Measurements from ENCODE around the gene CSTPP1.
"Not testable (repeated sequence)": the region's sequence is repeated elsewhere in the genome, so short reads cannot be mapped to it uniquely, and the experiment has no call there.

CSTPP1 gene

DNA sequence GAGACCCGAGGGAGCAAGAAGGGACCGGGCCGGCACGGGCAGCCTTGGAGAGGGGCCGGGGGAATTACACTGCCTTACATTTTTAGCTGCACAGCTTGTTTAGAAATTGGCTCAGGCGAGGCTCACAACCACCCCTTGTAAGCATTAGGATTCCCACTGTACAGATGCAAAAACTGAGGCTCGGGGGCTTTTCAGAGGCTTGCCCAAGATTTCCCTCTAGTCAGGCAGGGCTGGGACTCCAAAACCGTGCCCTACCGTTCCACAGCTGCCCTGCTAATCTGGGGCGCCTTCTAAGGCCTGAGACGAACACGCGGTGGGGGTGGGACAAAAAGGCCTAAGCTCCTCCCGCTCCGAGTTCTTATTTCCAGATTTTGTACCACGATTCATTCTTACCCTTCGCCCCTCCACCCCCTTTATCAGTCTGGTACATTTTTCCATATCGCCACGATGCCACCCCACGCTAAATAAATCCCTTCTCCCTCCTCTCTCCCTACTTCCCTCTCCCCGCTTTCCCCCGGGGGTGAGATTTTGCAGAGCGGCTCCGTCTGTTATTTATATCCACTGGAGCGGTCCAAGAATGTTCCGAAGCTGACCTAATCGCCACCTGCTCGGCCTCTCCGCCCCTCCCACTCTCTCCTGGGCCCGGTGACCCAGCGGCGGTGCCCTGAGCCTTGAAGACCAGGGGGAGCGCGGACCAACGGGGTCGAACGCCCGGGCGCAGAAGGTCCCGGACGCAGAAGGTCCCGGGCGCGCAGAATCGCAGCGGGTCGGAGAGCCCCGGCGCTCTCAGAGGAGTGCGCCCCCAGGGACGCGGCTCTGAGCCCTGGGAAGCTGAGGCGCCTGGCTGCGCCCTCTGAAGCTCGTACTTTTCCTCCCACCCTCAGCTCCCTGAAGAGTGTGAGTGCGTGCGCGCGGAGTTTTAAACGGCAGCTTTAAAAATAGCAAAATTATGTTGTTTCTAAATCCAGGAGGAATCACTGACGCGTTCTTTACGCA, 250.4 kb downstream of the CSTPP1 start:
- CTCF ChIA-PET, result interaction anchor here (0.8 to 3.0 kb wide), 10 partner anchors 9 to 163 kb away, joined by 3 to 38 read pairs (median 4); partner anchors contain the start of genes ACP2, ARFGAP2 and NR1H3
- POLR2A ChIA-PET, result interaction anchor here (0.5 to 1.2 kb wide), 3 partner anchors 71 to 621 kb away, joined by 3 to 6 read pairs (median 4); partner anchors contain the start of gene NR1H3
- Histone ChIP-seq H3K4me3 (ENCODE audit: control insufficient read depth in 1 of 7, extremely low read depth in 1 of 7, insufficient read depth in 4 of 7, low read depth in 2 of 7, low read length in 6 of 7) (peak overlapping the region in 6 of 7 experiments; percentile 48 to 75 (median 62)), H3K4me1 (ENCODE audit: control extremely low read depth in 1 of 4, control insufficient read depth in 4 of 4, insufficient read depth in 4 of 4, low read length in 3 of 4) (peaks cover 0 to 27% (median 22%) of the 10 kb centered on the region in 4 experiments), H3K36me3 (ENCODE audit: control insufficient read depth in 4 of 4, insufficient read depth in 4 of 4, low read length in 3 of 4) (no peaks in the 10 kb centered on the region), H3K27me3 (replicated peaks in 2 of 5; ENCODE audit: control insufficient read depth in 4 of 5, insufficient read depth in 5 of 5, low read length in 4 of 5) (peaks cover 0 to 50% (median 15%) of the 10 kb centered on the region in 5 experiments), H3K27ac (ENCODE audit: insufficient read depth in 1 of 2, low read depth in 1 of 2, low read length in 2 of 2, poor library complexity in 1 of 2, severe bottlenecking in 2 of 2) (no peak overlapping the region), H3K9me3 (ENCODE audit: control extremely low read depth in 1 of 5, control insufficient read depth in 4 of 5, insufficient read depth in 2 of 5, low read depth in 1 of 5, low read length in 4 of 5) (no peaks in the 10 kb centered on the region)
- WGBS (ENCODE audit: insufficient coverage), result under 1% methylated on average over 41 of the region's 63 CpGs
- DNase-seq, result peak in 2 of 3 donors; percentile 68 to 72

DNA sequence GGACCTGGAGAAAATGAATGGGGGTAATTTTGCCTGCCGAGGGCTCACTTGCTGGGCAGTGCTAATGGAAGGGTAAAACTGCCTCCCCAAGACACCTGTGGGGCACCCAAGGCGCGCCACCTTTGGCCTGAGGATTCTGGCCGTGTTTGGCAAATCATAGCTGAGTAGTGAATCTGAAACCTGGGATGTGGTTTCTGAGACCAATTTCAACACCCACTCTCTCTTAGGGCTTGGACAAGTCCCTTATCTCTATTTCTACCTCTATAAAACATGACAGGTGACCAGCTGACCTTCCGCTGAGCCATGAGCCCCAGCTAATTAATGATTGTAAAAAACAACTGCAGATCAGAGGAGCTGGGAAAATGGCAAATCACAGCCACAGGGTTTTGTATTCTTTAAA, 251.2 kb downstream of the CSTPP1 start:
- Histone ChIP-seq H3K4me1 (ENCODE audit: control extremely low read depth in 1 of 4, control insufficient read depth in 4 of 4, insufficient read depth in 4 of 4, low read length in 3 of 4) (peaks cover 0 to 27% (median 22%) of the 10 kb centered on the region in 4 experiments), H3K4me3 (ENCODE audit: control insufficient read depth in 1 of 7, extremely low read depth in 1 of 7, insufficient read depth in 4 of 7, low read depth in 2 of 7, low read length in 6 of 7) (peak overlapping the region in 6 of 7 experiments; percentile 48 to 75 (median 62)), H3K27me3 (replicated peaks in 2 of 5; ENCODE audit: control insufficient read depth in 4 of 5, insufficient read depth in 5 of 5, low read length in 4 of 5) (peaks cover 0 to 50% (median 15%) of the 10 kb centered on the region in 5 experiments), H3K36me3 (ENCODE audit: control insufficient read depth in 4 of 4, insufficient read depth in 4 of 4, low read length in 3 of 4) (no peaks in the 10 kb centered on the region), H3K27ac (ENCODE audit: insufficient read depth in 1 of 2, low read depth in 1 of 2, low read length in 2 of 2, poor library complexity in 1 of 2, severe bottlenecking in 2 of 2) (no peak overlapping the region), H3K9me3 (ENCODE audit: control extremely low read depth in 1 of 5, control insufficient read depth in 4 of 5, insufficient read depth in 2 of 5, low read depth in 1 of 5, low read length in 4 of 5) (no peaks in the 10 kb centered on the region)
- ChIA-PET POLR2A (interaction anchor here (1.2 kb wide), 1 partner anchor 70 kb away, joined by 3 read pairs; the partner anchor contains the start of gene NR1H3), CTCF (interaction anchor here (0.6 to 3.0 kb wide), 10 partner anchors 9 to 334 kb away, joined by 3 to 38 read pairs (median 4); partner anchors contain the start of genes ACP2, ARFGAP2 and NR1H3)
- DNase-seq, result no peak
- WGBS (ENCODE audit: insufficient coverage), result 67% methylated on average over 4 of the region's 5 CpGs

DNA sequence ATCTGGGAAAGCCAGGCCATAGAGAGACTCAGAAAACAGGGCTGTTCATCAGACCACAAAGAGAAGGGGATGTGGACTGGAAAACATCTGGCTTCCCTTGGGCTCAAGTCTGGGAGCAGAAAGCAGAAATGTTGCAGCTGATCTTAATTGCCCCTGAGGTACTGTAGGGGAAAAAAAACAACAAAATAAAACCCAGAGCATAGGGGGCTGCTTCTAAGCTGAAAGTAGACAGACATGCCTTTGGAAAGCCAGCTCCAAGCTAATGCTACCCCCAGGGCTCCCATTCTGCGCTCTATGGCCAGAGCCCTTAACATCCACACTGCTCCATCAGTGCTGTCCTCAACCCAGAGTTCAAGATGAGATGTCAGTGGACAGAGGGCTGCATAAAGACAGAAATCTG, 251.7 kb downstream of the CSTPP1 start:
- ChIA-PET POLR2A (no interaction called here), CTCF (interaction anchor here (0.6 to 3.0 kb wide), 6 partner anchors 10 to 333 kb away, joined by 3 to 38 read pairs (median 5); partner anchors contain the start of genes ARFGAP2 and NR1H3)
- H3K4me3 ChIP-seq (ENCODE audit: control insufficient read depth in 1 of 7, extremely low read depth in 1 of 7, insufficient read depth in 4 of 7, low read depth in 2 of 7, low read length in 6 of 7), result no peak overlapping the region
- H3K36me3 ChIP-seq (ENCODE audit: control insufficient read depth in 4 of 4, insufficient read depth in 4 of 4, low read length in 3 of 4), result no peaks in the 10 kb centered on the region
- no peaks in the 10 kb centered on the region for H3K9me3 ChIP-seq (ENCODE audit: control extremely low read depth in 1 of 5, control insufficient read depth in 4 of 5, insufficient read depth in 2 of 5, low read depth in 1 of 5, low read length in 4 of 5)
- H3K4me1 ChIP-seq (ENCODE audit: control extremely low read depth in 1 of 4, control insufficient read depth in 4 of 4, insufficient read depth in 4 of 4, low read length in 3 of 4), result peaks cover 0 to 27% (median 22%) of the 10 kb centered on the region in 4 experiments
- no peak for DNase-seq
- peaks cover 0 to 50% (median 15%) of the 10 kb centered on the region in 5 experiments for H3K27me3 ChIP-seq (replicated peaks in 2 of 5; ENCODE audit: control insufficient read depth in 4 of 5, insufficient read depth in 5 of 5, low read length in 4 of 5)
- WGBS (ENCODE audit: insufficient coverage), result 100% methylated on average over 1 of the region's 1 CpG
- H3K27ac ChIP-seq (ENCODE audit: insufficient read depth in 1 of 2, low read depth in 1 of 2, low read length in 2 of 2, poor library complexity in 1 of 2, severe bottlenecking in 2 of 2), result no peak overlapping the region

- DNase-seq, result no peak
- Histone ChIP-seq H3K36me3 (ENCODE audit: control insufficient read depth in 4 of 4, insufficient read depth in 4 of 4, low read length in 3 of 4) (no peaks in the 10 kb centered on the region), H3K4me3 (ENCODE audit: control insufficient read depth in 1 of 7, extremely low read depth in 1 of 7, insufficient read depth in 4 of 7, low read depth in 2 of 7, low read length in 6 of 7) (no peak overlapping the region), H3K27ac (ENCODE audit: insufficient read depth in 1 of 2, low read depth in 1 of 2, low read length in 2 of 2, poor library complexity in 1 of 2, severe bottlenecking in 2 of 2) (no peak overlapping the region), H3K27me3 (replicated peaks in 2 of 5; ENCODE audit: control insufficient read depth in 4 of 5, insufficient read depth in 5 of 5, low read length in 4 of 5) (peaks cover 0 to 48% (median 15%) of the 10 kb centered on the region in 5 experiments), H3K9me3 (ENCODE audit: control extremely low read depth in 1 of 5, control insufficient read depth in 4 of 5, insufficient read depth in 2 of 5, low read depth in 1 of 5, low read length in 4 of 5) (no peaks in the 10 kb centered on the region), H3K4me1 (ENCODE audit: control extremely low read depth in 1 of 4, control insufficient read depth in 4 of 4, insufficient read depth in 4 of 4, low read length in 3 of 4) (peaks cover 0 to 27% (median 22%) of the 10 kb centered on the region in 4 experiments)
- CTCF ChIA-PET, result interaction anchor here (1.2 to 3.0 kb wide), 2 partner anchors 11 to 26 kb away, joined by 3 to 38 read pairs; partner anchors contain the start of genes ARFGAP2 and DDB2
- POLR2A ChIA-PET, result no interaction called here
- 96% methylated on average over 9 of the region's 11 CpGs for WGBS (ENCODE audit: insufficient coverage)
Measured at GRCh38 chr11:47189100-47189834, 252.7 kb downstream of the CSTPP1 start.

DNA sequence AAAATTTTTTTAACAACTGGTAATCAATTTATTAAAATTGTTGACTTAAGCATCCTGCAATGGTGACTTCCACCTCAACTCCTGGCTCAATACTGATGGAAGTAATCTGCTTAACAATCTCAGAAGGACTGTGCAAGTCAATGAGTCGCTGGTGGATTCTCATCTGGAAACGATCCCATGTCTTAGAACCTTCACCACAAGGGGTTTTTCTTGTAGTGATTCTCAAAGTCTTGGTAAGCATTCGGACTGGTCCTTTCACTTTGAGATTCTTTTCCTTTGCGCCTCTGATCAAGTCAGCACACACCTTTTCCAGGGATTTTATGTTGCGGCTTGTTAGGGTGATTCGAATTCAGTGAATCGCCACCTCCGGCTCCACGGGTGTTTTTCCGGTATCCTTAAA, 254.6 kb downstream of the CSTPP1 start:
- H3K27me3 ChIP-seq (replicated peaks in 2 of 5; ENCODE audit: control insufficient read depth in 4 of 5, insufficient read depth in 5 of 5, low read length in 4 of 5), result peaks cover 0 to 30% (median 15%) of the 10 kb centered on the region in 5 experiments

GRCh38 chr11:47192111-47192510, 255.6 kb downstream of the CSTPP1 start:
- ChIA-PET CTCF (interaction anchor here (0.9 kb wide), 1 partner anchor 220 kb away, joined by 3 read pairs; no protein-coding TSS in a partner anchor), POLR2A (no interaction called here)
- Histone ChIP-seq H3K27me3 (replicated peaks in 2 of 5; ENCODE audit: control insufficient read depth in 4 of 5, insufficient read depth in 5 of 5, low read length in 4 of 5) (peaks cover 0 to 22% (median 12%) of the 10 kb centered on the region in 5 experiments), H3K9me3 (ENCODE audit: control extremely low read depth in 1 of 5, control insufficient read depth in 4 of 5, insufficient read depth in 2 of 5, low read depth in 1 of 5, low read length in 4 of 5) (no peaks in the 10 kb centered on the region), H3K4me3 (ENCODE audit: control insufficient read depth in 1 of 7, extremely low read depth in 1 of 7, insufficient read depth in 4 of 7, low read depth in 2 of 7, low read length in 6 of 7) (no peak overlapping the region), H3K36me3 (ENCODE audit: control insufficient read depth in 4 of 4, insufficient read depth in 4 of 4, low read length in 3 of 4) (no peaks in the 10 kb centered on the region), H3K4me1 (ENCODE audit: control extremely low read depth in 1 of 4, control insufficient read depth in 4 of 4, insufficient read depth in 4 of 4, low read length in 3 of 4) (peaks cover 0 to 7% (median 6%) of the 10 kb centered on the region in 4 experiments), H3K27ac (ENCODE audit: insufficient read depth in 1 of 2, low read depth in 1 of 2, low read length in 2 of 2, poor library complexity in 1 of 2, severe bottlenecking in 2 of 2) (no peak overlapping the region)
- WGBS (ENCODE audit: insufficient coverage), result no CpG with 5 or more reads among the region's 4 CpGs
- DNase-seq, result no peak

More for the DNA sequence above, 254.6 kb downstream of the CSTPP1 start:
- WGBS (ENCODE audit: insufficient coverage), result 90% methylated on average over 10 of the region's 10 CpGs
- H3K9me3 ChIP-seq (ENCODE audit: control extremely low read depth in 1 of 5, control insufficient read depth in 4 of 5, insufficient read depth in 2 of 5, low read depth in 1 of 5, low read length in 4 of 5); H3K4me3 ChIP-seq (ENCODE audit: control insufficient read depth in 1 of 7, extremely low read depth in 1 of 7, insufficient read depth in 4 of 7, low read depth in 2 of 7, low read length in 6 of 7); CTCF ChIA-PET; H3K27ac ChIP-seq (ENCODE audit: insufficient read depth in 1 of 2, low read depth in 1 of 2, low read length in 2 of 2, poor library complexity in 1 of 2, severe bottlenecking in 2 of 2); H3K36me3 ChIP-seq (ENCODE audit: control insufficient read depth in 4 of 4, insufficient read depth in 4 of 4, low read length in 3 of 4); DNase-seq; POLR2A ChIA-PET: not testable (repeated sequence)
- H3K4me1 ChIP-seq (ENCODE audit: control extremely low read depth in 1 of 4, control insufficient read depth in 4 of 4, insufficient read depth in 4 of 4, low read length in 3 of 4), result peaks cover 0 to 17% (median 14%) of the 10 kb centered on the region in 4 experiments

Data from common myeloid progenitor, CD34-positive (primary cell).